Stimulated activated CD4-positive, alpha-beta T cell treated with anti-CD3 and anti-CD28 coated beads, Interleukin-15, amount 100 ng/mL, for 1 hour (primary cell): ENCODE data around the gene PNKD.
"Not testable (repeated sequence)": the region's sequence is repeated elsewhere in the genome, so short reads cannot be mapped to it uniquely, and the experiment has no call there.

ENCODE experiments used
- DNase-seq, 2 donors: peaks; one replicate each; pipeline ENCODE4 v3.0.0-alpha.2; 2020; ENCODE audit warnings: low read depth in 1 of 2, low spot score in 1 of 2

The PNKD gene

GRCh38 chr2:218272531-218273212, 2.4 kb downstream of the PNKD start:
- peak; percentile 64 to 66 for DNase-seq

GRCh38 chr2:218273214-218273907, 3.0 kb downstream of the PNKD start:
- not testable (repeated sequence) for DNase-seq

DNA sequence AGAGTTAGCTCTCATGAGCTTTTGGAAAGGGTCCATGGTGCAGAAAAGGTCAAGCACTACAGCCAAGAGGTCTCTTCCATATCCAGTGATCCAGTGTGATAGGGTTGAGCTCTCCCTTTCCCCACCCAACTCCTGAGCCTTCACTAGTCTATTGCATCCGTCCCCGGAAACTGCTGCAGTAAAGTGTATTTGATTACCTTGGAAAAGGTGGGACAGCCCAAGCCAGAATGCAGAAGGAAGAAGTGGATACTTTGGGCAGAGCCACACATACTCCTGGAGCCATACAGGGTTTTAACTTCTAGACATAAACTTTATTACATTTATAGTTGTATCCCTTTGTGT, 3.6 kb downstream of the PNKD start:
- no peak for DNase-seq

- no peak for DNase-seq
Measured at GRCh38 chr2:218274586-218274985, 4.3 kb downstream of the PNKD start.

GRCh38 chr2:218275371-218276072, 5.2 kb downstream of the PNKD start:
- DNase-seq: no peak

GRCh38 chr2:218276986-218277755, 6.9 kb downstream of the PNKD start:
- DNase-seq: no peak

GRCh38 chr2:218277921-218278320, 7.6 kb downstream of the PNKD start:
- no peak for DNase-seq

GRCh38 chr2:218278531-218279360, 8.4 kb downstream of the PNKD start:
- DNase-seq: no peak

DNA sequence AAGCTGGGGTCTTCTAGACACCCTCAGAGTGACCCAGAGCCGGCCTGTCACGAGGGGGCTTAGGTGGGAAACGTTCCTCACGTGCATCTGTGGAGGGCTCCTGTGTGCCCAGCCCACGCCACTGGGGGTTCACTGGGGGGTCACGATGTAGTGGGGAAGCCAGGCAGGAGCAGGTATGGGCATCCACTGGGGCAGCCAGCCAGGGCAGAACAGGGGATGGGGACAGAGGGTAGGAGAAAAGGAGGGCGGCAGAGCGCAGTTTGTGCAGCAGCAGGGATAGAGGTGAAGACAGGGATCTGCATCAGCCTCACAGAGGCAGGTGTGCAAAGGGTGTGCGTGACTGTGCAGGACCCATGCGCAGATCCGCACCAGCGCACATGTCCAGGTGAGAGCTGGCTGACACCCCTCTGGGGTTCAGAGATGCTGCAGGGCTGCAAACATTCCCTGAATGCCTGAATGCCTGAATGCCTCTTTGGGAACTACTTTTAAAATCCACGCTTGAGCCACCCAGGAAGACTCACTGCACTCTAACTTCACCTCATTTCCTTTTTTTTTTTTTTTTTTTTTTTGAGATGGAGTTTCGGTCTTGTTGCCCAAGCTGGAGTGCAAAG, 10.0 kb downstream of the PNKD start:
- DNase-seq: no peak

- no peak for DNase-seq
Measured at GRCh38 chr2:218281449-218281848, 11.1 kb downstream of the PNKD start.

DNA sequence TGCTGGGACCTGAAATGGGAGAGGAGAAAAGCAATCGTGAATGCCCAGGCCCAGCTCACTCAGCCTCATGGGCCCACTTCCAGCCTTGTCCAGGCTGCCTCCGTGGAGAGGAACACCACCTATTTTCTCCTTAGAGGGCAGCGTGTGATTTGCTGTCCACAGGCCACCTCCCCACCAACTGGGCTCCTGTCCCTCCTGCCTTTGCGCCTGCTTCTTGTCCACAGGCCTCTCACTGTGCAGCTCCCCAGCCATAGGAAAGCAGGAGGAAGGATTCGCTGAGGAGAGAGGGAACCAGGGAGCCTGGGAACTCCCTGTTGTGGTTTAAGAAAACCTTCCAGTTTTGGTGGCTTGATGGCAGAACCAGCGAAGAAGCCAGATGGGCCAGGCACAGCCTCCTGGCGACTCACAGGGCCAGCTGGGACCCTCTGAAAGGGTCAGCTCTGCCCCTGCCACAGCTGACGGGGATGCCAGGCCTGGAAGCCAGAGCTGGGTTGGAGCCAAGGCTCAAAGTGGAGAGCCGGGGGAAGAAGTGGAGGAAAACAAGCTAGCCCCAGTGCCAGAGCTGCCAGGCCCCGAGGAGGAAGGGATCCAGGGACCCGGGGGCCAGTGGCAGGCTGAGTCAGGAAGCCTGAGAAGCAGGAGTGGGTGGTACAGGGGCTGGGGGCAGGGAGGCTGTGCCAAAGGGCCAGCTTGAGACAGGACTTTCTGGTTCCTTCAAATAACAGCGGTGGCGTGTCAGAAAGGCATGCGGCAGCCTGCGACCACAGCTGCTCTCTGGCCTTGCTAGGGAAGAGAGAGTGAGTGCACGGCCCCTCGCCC, 12.1 kb downstream of the PNKD start:
- no peak for DNase-seq

DNA sequence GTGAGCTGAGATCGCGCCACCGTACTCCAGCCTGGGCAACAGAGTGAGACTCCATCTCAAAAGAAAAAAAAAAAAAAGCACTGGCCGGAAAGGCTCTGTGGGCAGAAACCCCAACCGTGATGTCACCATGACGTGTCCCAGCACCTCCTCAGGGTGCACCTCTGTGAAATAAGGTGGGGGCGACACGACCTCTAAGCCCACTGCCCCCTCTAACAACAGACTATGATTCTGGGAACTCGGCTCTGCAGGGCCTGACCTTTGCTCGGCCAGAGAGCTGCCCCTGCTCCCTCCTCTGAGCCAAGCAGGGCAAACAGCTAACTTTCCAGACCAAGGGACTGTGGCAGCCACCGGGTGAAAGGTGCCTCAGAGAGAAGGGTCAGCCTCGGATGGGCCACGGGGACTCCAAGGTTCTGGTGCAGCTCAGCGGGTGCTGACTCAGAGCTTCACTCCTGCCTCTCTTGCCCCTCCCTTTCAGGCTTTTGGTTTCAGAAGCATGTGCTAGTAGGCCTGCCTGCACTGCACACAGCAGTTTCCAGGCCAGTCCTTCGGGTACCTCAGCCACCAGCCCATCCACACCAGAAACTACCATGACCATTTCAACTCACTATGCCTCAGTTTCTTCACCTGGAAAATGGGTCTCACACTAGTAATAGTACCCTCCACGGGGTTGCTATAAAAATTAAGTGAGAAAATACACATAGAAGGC, 13.9 kb downstream of the PNKD start:
- DNase-seq: peak in 1 of 2 donors; percentile 36

GRCh38 chr2:218285604-218286003, 15.3 kb downstream of the PNKD start:
- no peak for DNase-seq

- DNase-seq: peak; percentile 45 to 66
Measured at GRCh38 chr2:218286570-218287459, 16.5 kb downstream of the PNKD start.

- DNase-seq: no peak
Measured at GRCh38 chr2:218289639-218290315, 19.5 kb downstream of the PNKD start.

GRCh38 chr2:218290316-218291261, 20.3 kb downstream of the PNKD start:
- no peak for DNase-seq
